IPS-20b (cell line): ENCODE measurements around the gene CRTC1.

ENCODE experiments used
- H3K27ac ChIP-seq: one replicate; pipeline ENCODE4 v1.5.1; 2013; ENCODE audit warnings: low read length
- H3K27me3 ChIP-seq: 2 replicates; pipeline ENCODE4 v1.6.1; 2013; ENCODE audit warnings: mild to moderate bottlenecking, low read length, inconsistent platforms; ENCODE audit not compliant: insufficient read depth
- H3K36me3 ChIP-seq: 2 replicates; pipeline ENCODE4 v1.6.1; 2013; ENCODE audit warnings: low read depth, mild to moderate bottlenecking, inconsistent platforms, low read length, moderate library complexity; ENCODE audit not compliant: insufficient read depth
- H3K4me1 ChIP-seq: 2 replicates; pipeline ENCODE4 v1.6.1; 2013; ENCODE audit warnings: mild to moderate bottlenecking, control low read depth, inconsistent platforms, low read length, moderate library complexity; ENCODE audit not compliant: insufficient read depth
- H3K4me3 ChIP-seq: 2 replicates; pipeline ENCODE4 v1.5.1; 2013; ENCODE audit warnings: mild to moderate bottlenecking, low read length, inconsistent platforms
- H3K9ac ChIP-seq: 2 replicates; pipeline ENCODE4 v1.6.1; 2013; ENCODE audit warnings: low read depth, mild to moderate bottlenecking, inconsistent platforms, low read length, moderate library complexity
- H3K9me3 ChIP-seq: 2 replicates; pipeline ENCODE4 v1.6.1; 2013; ENCODE audit warnings: mild to moderate bottlenecking, low read depth, low read length, inconsistent platforms; ENCODE audit not compliant: insufficient read depth

Gene CRTC1

GRCh38 chr19:18696023-18696422 lies 12.5 kb downstream of the CRTC1 start:
- H3K36me3 ChIP-seq = no peaks in the 10 kb centered on the region
- H3K27me3 ChIP-seq = peaks cover 20% of the 10 kb centered on the region
- no peak overlapping the region for H3K27ac ChIP-seq
- no peak overlapping the region for H3K4me3 ChIP-seq
- no peaks in the 10 kb centered on the region for H3K9me3 ChIP-seq
- H3K4me1 ChIP-seq = peaks cover 3% of the 10 kb centered on the region; the same call in 1 of the 2 replicates
- no peak overlapping the region for H3K9ac ChIP-seq

- peaks cover 3% of the 10 kb centered on the region; the same call in 1 of the 2 replicates for H3K4me1 ChIP-seq
- no peaks in the 10 kb centered on the region for H3K9me3 ChIP-seq
- H3K27ac ChIP-seq = no peak overlapping the region
- H3K9ac ChIP-seq = no peak overlapping the region
- H3K4me3 ChIP-seq = no peak overlapping the region
- H3K27me3 ChIP-seq = peaks cover 20% of the 10 kb centered on the region
- no peaks in the 10 kb centered on the region for H3K36me3 ChIP-seq
Observed at GRCh38 chr19:18697680-18698079, 14.2 kb downstream of the CRTC1 start.

- Histone ChIP-seq H3K9me3 (no peaks in the 10 kb centered on the region), H3K4me1 (peaks cover 3% of the 10 kb centered on the region; the same call in 1 of the 2 replicates), H3K9ac (no peak overlapping the region), H3K27ac (no peak overlapping the region), H3K27me3 (peaks cover 20% of the 10 kb centered on the region), H3K36me3 (no peaks in the 10 kb centered on the region), H3K4me3 (no peak overlapping the region)
Observed at GRCh38 chr19:18698321-18699167, 15.1 kb downstream of the CRTC1 start.

- Histone ChIP-seq H3K9me3 (no peaks in the 10 kb centered on the region), H3K36me3 (no peaks in the 10 kb centered on the region), H3K4me1 (peaks cover 3% of the 10 kb centered on the region; the same call in 1 of the 2 replicates), H3K27me3 (peaks cover 20% of the 10 kb centered on the region), H3K27ac (no peak overlapping the region), H3K9ac (no peak overlapping the region), H3K4me3 (no peak overlapping the region)
Observed at GRCh38 chr19:18699403-18700054, 16.0 kb downstream of the CRTC1 start.

- H3K27ac ChIP-seq = no peak overlapping the region
- H3K27me3 ChIP-seq = peaks cover 20% of the 10 kb centered on the region
- H3K9ac ChIP-seq = no peak overlapping the region
- H3K4me3 ChIP-seq = peak overlapping the region; percentile 60
- H3K4me1 ChIP-seq = peaks cover 3% of the 10 kb centered on the region; the same call in 1 of the 2 replicates
- no peaks in the 10 kb centered on the region for H3K36me3 ChIP-seq
- no peaks in the 10 kb centered on the region for H3K9me3 ChIP-seq
Observed at GRCh38 chr19:18700501-18701249, 17.2 kb downstream of the CRTC1 start.

- no peaks in the 10 kb centered on the region for H3K36me3 ChIP-seq
- H3K4me1 ChIP-seq = peaks cover 3% of the 10 kb centered on the region; the same call in 1 of the 2 replicates
- H3K9ac ChIP-seq = no peak overlapping the region
- H3K27ac ChIP-seq = no peak overlapping the region
- peaks cover 20% of the 10 kb centered on the region for H3K27me3 ChIP-seq
- no peaks in the 10 kb centered on the region for H3K9me3 ChIP-seq
- H3K4me3 ChIP-seq = peak overlapping the region; percentile 60; the same call in 1 of the 2 replicates
Observed at GRCh38 chr19:18701250-18701608, 17.7 kb downstream of the CRTC1 start.

- Histone ChIP-seq H3K27ac (no peak overlapping the region), H3K4me1 (peaks cover 3% of the 10 kb centered on the region; the same call in 1 of the 2 replicates), H3K9ac (no peak overlapping the region), H3K36me3 (no peaks in the 10 kb centered on the region), H3K27me3 (peaks cover 15% of the 10 kb centered on the region), H3K4me3 (no peak overlapping the region), H3K9me3 (no peaks in the 10 kb centered on the region)
Observed at GRCh38 chr19:18704054-18704453, 20.6 kb downstream of the CRTC1 start.

GRCh38 chr19:18704971-18705370 lies 21.5 kb downstream of the CRTC1 start:
- no peak overlapping the region for H3K9ac ChIP-seq
- H3K9me3 ChIP-seq = no peaks in the 10 kb centered on the region
- H3K27me3 ChIP-seq = peaks cover 6% of the 10 kb centered on the region

GRCh38 chr19:18708452-18709231 lies 25.2 kb downstream of the CRTC1 start:
- Histone ChIP-seq H3K27me3 (no peaks in the 10 kb centered on the region), H3K9me3 (no peaks in the 10 kb centered on the region), H3K36me3 (no peaks in the 10 kb centered on the region), H3K27ac (no peak overlapping the region), H3K4me3 (no peak overlapping the region), H3K4me1 (no peaks in the 10 kb centered on the region), H3K9ac (no peak overlapping the region)

More at GRCh38 chr19:18704971-18705370, 21.5 kb downstream of the CRTC1 start:
- Histone ChIP-seq H3K4me1 (peaks cover 3% of the 10 kb centered on the region; the same call in 1 of the 2 replicates), H3K36me3 (no peaks in the 10 kb centered on the region), H3K4me3 (no peak overlapping the region), H3K27ac (no peak overlapping the region)

- no peak overlapping the region for H3K4me3 ChIP-seq
- H3K36me3 ChIP-seq = no peaks in the 10 kb centered on the region
- H3K27me3 ChIP-seq = no peaks in the 10 kb centered on the region
- H3K9me3 ChIP-seq = no peaks in the 10 kb centered on the region
- H3K9ac ChIP-seq = no peak overlapping the region
- H3K27ac ChIP-seq = no peak overlapping the region
- H3K4me1 ChIP-seq = no peaks in the 10 kb centered on the region
Observed at GRCh38 chr19:18709546-18709945, 26.1 kb downstream of the CRTC1 start.

- H3K36me3 ChIP-seq = no peaks in the 10 kb centered on the region
- no peak overlapping the region for H3K9ac ChIP-seq
- no peaks in the 10 kb centered on the region for H3K27me3 ChIP-seq
- H3K27ac ChIP-seq = no peak overlapping the region
- no peaks in the 10 kb centered on the region for H3K4me1 ChIP-seq
- H3K4me3 ChIP-seq = no peak overlapping the region
- H3K9me3 ChIP-seq = no peaks in the 10 kb centered on the region
Observed at GRCh38 chr19:18710186-18710585, 26.7 kb downstream of the CRTC1 start.
